ENCODE results near the gene KCNH2.

KCNH2 gene

DNA sequence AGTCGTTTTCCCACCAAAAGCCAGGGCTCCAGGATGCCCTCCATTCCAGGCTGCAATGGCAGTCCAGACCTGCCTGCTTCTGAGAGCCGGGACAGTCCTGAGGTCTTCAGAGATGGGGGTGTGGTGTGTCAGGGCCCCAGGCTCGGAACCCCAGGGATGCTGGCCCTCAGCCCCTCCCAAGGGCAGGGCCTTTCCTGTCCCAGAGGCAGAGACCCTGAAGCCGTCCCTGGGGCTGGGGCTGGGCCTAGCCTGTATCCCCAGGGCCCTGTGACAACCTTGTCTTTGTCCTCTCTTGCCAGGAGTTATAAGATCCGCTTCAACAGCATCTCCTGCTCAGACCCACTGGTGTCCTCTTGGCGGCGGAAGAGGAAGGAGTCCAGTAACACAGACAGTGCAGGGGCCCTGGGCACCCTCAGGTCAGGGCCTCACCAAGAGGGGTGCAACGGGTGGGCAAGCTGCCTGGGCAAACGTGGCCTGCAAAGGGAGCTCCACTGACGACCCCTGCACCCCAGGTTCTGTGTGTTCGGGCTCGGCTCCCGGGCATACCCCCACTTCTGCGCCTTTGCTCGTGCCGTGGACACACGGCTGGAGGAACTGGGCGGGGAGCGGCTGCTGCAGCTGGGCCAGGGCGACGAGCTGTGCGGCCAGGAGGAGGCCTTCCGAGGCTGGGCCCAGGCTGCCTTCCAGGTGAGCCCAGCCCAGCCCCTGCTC lies 28.6 kb upstream of the KCNH2 start:
- no peak for TF ChIP-seq CTCF (IDR thresholded peaks at IDR 0.05; ENCODE audit: insufficient read depth, low read length, poor library complexity, severe bottlenecking)
- no peaks in the 10 kb centered on the region for H3K27me3 ChIP-seq (replicated peaks; ENCODE audit: control insufficient read depth, insufficient read depth, low read length)
- no peak overlapping the region for H3K4me3 ChIP-seq (replicated peaks; ENCODE audit: low read depth, low read length)
- no peak for DNase-seq (ENCODE audit: extremely low read depth, insufficient read length)
- H3K36me3 ChIP-seq (ENCODE audit: control insufficient read depth, insufficient read depth, low read length), result no peaks in the 10 kb centered on the region

DNA sequence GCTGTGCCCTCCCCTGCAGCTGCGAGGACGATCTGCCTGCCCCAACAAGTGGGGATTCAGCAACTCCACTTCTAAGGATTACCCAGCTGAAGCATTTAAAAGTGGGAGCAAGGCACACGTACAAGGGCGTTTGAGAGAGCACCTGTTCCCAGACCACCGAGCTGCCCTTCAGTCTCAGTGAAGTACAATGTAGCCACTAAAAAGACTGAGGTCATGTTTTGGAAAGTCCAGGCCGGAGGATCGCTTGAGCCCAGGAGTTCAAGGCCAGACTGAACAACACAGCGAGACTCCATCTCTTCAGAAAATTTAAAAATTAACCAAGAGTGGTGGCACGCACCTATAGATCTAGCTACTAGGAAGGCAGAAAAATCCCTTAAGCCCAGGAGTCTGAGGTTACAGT lies 27.4 kb upstream of the KCNH2 start:
- no peaks in the 10 kb centered on the region for H3K36me3 ChIP-seq (ENCODE audit: control insufficient read depth, insufficient read depth, low read length)
- no peak overlapping the region for H3K4me3 ChIP-seq (replicated peaks; ENCODE audit: low read depth, low read length)
- no peaks in the 10 kb centered on the region for H3K27me3 ChIP-seq (replicated peaks; ENCODE audit: control insufficient read depth, insufficient read depth, low read length)
- no peak for DNase-seq (ENCODE audit: extremely low read depth, insufficient read length)
- no peak for TF ChIP-seq CTCF (IDR thresholded peaks at IDR 0.05; ENCODE audit: insufficient read depth, low read length, poor library complexity, severe bottlenecking)

GRCh38 chr7:151003572-151003971 lies 25.5 kb upstream of the KCNH2 start:
- no peak for TF ChIP-seq CTCF (IDR thresholded peaks at IDR 0.05; ENCODE audit: insufficient read depth, low read length, poor library complexity, severe bottlenecking)
- DNase-seq (ENCODE audit: extremely low read depth, insufficient read length), result no peak
- Histone ChIP-seq H3K36me3 (ENCODE audit: control insufficient read depth, insufficient read depth, low read length) (no peaks in the 10 kb centered on the region), H3K4me3 (replicated peaks; ENCODE audit: low read depth, low read length) (no peak overlapping the region), H3K27me3 (replicated peaks; ENCODE audit: control insufficient read depth, insufficient read depth, low read length) (no peaks in the 10 kb centered on the region)

- H3K36me3 ChIP-seq (ENCODE audit: control insufficient read depth, insufficient read depth, low read length), result no peaks in the 10 kb centered on the region
- TF ChIP-seq CTCF (IDR thresholded peaks at IDR 0.05; ENCODE audit: insufficient read depth, low read length, poor library complexity, severe bottlenecking), result no peak
- H3K27me3 ChIP-seq (replicated peaks; ENCODE audit: control insufficient read depth, insufficient read depth, low read length), result no peaks in the 10 kb centered on the region; the same call in 1 of the 2 replicates
- H3K4me3 ChIP-seq (replicated peaks; ENCODE audit: low read depth, low read length), result no peak overlapping the region
- no peak for DNase-seq (ENCODE audit: extremely low read depth, insufficient read length)
Measured at GRCh38 chr7:151001546-151001945, 23.4 kb upstream of the KCNH2 start.

- Histone ChIP-seq H3K36me3 (ENCODE audit: control insufficient read depth, insufficient read depth, low read length) (no peaks in the 10 kb centered on the region), H3K4me3 (replicated peaks; ENCODE audit: low read depth, low read length) (no peak overlapping the region), H3K27me3 (replicated peaks; ENCODE audit: control insufficient read depth, insufficient read depth, low read length) (no peaks in the 10 kb centered on the region; the same call in 1 of the 2 replicates)
- TF ChIP-seq CTCF (IDR thresholded peaks at IDR 0.05; ENCODE audit: insufficient read depth, low read length, poor library complexity, severe bottlenecking), result no peak
- no peak for DNase-seq (ENCODE audit: extremely low read depth, insufficient read length)
Measured at GRCh38 chr7:151000897-151001495, 22.9 kb upstream of the KCNH2 start.
